HG03066 (cell line): ENCODE measurements around the gene SEPTIN8.

Experiments used
- ATAC-seq: cut with Tn5 transposase; IDR thresholded peaks from one replicate; pipeline ENCODE4 v1.9.1; 2021; ENCODE audit warnings: low read depth; ENCODE audit not compliant: unreplicated experiment

Gene SEPTIN8

GRCh38 chr5:132788508-132788907 is 11.5 kb upstream of the SEPTIN8 start:
- no peak for ATAC-seq

GRCh38 chr5:132787076-132787475 is 10.0 kb upstream of the SEPTIN8 start:
- ATAC-seq = no peak

GRCh38 chr5:132785864-132786263 is 8.8 kb upstream of the SEPTIN8 start:
- no peak for ATAC-seq

- ATAC-seq = no peak
Observed at GRCh38 chr5:132785365-132785764, 8.3 kb upstream of the SEPTIN8 start.

- no peak for ATAC-seq
Observed at GRCh38 chr5:132782101-132782500, 5.1 kb upstream of the SEPTIN8 start.

GRCh38 chr5:132781029-132781428 is 4.0 kb upstream of the SEPTIN8 start:
- ATAC-seq = no peak

- ATAC-seq = no peak
Observed at GRCh38 chr5:132780577-132780976, 3.5 kb upstream of the SEPTIN8 start.

GRCh38 chr5:132779961-132780360 is 2.9 kb upstream of the SEPTIN8 start:
- no peak for ATAC-seq

GRCh38 chr5:132778856-132779255 is 1.8 kb upstream of the SEPTIN8 start:
- no peak for ATAC-seq

- no peak for ATAC-seq
Observed at GRCh38 chr5:132778129-132778528, 1.1 kb upstream of the SEPTIN8 start.

GRCh38 chr5:132776938-132777208 is 166 bp downstream of the SEPTIN8 start:
- no peak for ATAC-seq

GRCh38 chr5:132776131-132776937 is 705 bp downstream of the SEPTIN8 start:
- ATAC-seq = peak; percentile 21

- ATAC-seq = no peak
Observed at GRCh38 chr5:132775476-132775961, 1.5 kb downstream of the SEPTIN8 start.

- ATAC-seq = no peak
Observed at GRCh38 chr5:132774896-132775295, 2.1 kb downstream of the SEPTIN8 start.

GRCh38 chr5:132774406-132774805 is 2.6 kb downstream of the SEPTIN8 start:
- ATAC-seq = no peak

GRCh38 chr5:132773601-132774355 is 3.3 kb downstream of the SEPTIN8 start:
- no peak for ATAC-seq

GRCh38 chr5:132773114-132773513 is 3.9 kb downstream of the SEPTIN8 start:
- ATAC-seq = no peak

- ATAC-seq = no peak
Observed at GRCh38 chr5:132772291-132773070, 4.6 kb downstream of the SEPTIN8 start.

- no peak for ATAC-seq
Observed at GRCh38 chr5:132771503-132771998, 5.5 kb downstream of the SEPTIN8 start.

GRCh38 chr5:132770476-132771159 is 6.4 kb downstream of the SEPTIN8 start:
- no peak for ATAC-seq
